ENCODE data around the gene ARHGAP18. TPM values are rescaled to one million over a fixed set of nuclear protein-coding genes. Genes with fewer than 3 reads are reported as not detected.

Gene ARHGAP18
- total RNA-seq, 1 donor from 2014 or later: 57.9 TPM

DNA sequence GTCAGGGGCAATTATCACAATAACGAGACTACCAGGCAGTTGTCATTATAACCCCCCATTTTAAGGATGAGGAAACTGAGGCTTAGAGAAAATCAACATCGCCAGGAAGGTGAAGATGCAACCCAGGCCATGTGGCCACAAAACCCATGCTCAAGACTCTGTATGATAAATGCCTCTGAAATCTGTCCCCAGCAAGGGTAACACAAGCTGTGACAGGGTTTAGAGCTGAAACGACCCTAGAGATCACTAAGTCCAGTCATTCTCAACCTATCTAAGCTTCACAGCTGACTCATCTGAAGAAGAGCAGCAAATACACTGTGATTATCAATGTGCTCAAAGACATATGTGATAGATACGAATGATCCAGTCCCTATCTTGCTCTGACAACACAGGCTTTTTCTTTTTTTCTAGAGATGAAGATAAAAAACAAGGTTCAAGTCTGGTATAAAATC lies 47.0 kb downstream of the ARHGAP18 start:
- Histone ChIP-seq H3K27ac (no peak overlapping the region), H3K27me3 (ENCODE audit: low read depth) (no peaks in the 10 kb centered on the region), H3K36me3 (no peaks in the 10 kb centered on the region), H3K4me1 (peaks cover 57% of the 10 kb centered on the region), H3K4me3 (no peak overlapping the region), H3K9me3 (no peaks in the 10 kb centered on the region)
- intact Hi-C loops (cut with DNase I): no loop called here
- no peak for ATAC-seq
- TF ChIP-seq, protein P1, sequence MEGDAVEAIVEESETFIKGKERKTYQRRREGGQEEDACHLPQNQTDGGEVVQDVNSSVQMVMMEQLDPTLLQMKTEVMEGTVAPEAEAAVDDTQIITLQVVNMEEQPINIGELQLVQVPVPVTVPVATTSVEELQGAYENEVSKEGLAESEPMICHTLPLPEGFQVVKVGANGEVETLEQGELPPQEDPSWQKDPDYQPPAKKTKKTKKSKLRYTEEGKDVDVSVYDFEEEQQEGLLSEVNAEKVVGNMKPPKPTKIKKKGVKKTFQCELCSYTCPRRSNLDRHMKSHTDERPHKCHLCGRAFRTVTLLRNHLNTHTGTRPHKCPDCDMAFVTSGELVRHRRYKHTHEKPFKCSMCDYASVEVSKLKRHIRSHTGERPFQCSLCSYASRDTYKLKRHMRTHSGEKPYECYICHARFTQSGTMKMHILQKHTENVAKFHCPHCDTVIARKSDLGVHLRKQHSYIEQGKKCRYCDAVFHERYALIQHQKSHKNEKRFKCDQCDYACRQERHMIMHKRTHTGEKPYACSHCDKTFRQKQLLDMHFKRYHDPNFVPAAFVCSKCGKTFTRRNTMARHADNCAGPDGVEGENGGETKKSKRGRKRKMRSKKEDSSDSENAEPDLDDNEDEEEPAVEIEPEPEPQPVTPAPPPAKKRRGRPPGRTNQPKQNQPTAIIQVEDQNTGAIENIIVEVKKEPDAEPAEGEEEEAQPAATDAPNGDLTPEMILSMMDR (IDR thresholded peaks at IDR 0.05): no peak
- DNase-seq: no peak

DNA sequence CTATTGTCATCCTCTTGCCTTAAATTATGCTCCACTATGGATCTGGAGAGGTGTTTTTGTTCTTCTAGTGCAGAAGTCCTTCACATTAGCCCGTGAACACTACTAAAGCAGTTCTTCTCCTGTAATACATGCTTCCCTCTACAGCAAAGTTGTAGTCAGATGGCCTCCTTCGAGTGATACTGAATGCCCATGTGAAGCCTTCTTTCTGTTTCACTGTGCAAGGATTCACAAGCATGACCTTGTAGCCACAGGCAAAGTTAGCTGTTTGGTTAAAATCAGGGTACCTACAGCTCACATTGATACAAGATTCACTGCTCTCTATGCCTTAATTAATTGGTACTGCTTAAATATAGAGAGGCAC lies 47.6 kb downstream of the ARHGAP18 start:
- no peak for ATAC-seq
- intact Hi-C loops (cut with DNase I): no loop called here

DNA sequence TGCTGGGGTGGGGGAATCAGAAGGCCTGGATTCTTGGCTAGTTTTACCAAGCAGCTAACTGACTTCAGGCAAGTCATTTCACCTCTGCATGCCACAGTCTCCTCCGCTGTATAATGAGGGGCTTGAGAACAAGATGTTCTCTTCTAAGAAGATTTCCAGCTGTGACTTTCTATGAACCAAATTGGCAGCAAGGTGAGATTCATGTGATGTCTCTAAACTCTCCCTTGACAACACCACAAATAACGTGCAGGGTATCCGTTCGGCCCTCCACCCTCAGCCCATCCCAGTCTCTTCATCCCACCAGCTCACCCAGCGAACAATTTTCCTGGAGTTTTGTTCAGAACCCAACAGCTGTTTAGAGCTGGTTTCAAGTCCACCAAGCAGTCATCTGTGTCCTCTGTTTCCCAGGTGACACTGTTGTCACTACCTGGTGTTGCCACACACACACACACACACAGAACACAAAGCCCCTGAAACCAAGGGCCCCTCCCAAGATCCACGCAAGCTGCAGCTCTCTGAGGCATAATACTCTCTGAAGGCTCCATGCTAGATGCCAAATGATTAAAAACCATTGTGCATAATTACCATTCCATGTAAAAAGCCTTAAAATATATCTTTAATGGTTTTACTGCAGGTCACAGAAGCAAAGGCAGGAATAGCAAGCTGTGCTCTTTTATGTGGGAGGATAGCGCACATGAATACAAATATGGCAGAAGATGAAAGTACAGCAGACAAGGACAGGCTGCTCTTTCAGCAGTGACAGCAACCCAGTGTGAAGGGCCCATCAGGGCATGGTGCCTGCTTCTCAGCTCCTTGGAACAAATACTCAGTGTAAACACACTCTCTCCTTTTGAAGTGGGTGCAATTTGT lies 48.2 kb downstream of the ARHGAP18 start:
- Histone ChIP-seq H3K4me3 (no peak overlapping the region), H3K9me3 (no peaks in the 10 kb centered on the region), H3K27ac (peak overlapping the region; percentile 18), H3K4me1 (peaks cover 56% of the 10 kb centered on the region), H3K27me3 (ENCODE audit: low read depth) (no peaks in the 10 kb centered on the region), H3K36me3 (no peaks in the 10 kb centered on the region)
- no peak for ATAC-seq
- TF ChIP-seq, protein P1 (IDR thresholded peaks at IDR 0.05): no peak
- intact Hi-C loops (cut with DNase I): no loop called here
- no peak for DNase-seq

More for the DNA sequence above, 47.6 kb downstream of the ARHGAP18 start:
- no peak overlapping the region for H3K4me3 ChIP-seq
- no peaks in the 10 kb centered on the region for H3K27me3 ChIP-seq (ENCODE audit: low read depth)
- peaks cover 54% of the 10 kb centered on the region for H3K4me1 ChIP-seq
- TF ChIP-seq, protein P1 (IDR thresholded peaks at IDR 0.05): no peak
- H3K9me3 ChIP-seq: no peaks in the 10 kb centered on the region
- no peaks in the 10 kb centered on the region for H3K36me3 ChIP-seq
- DNase-seq: no peak
- H3K27ac ChIP-seq: no peak overlapping the region

DNA sequence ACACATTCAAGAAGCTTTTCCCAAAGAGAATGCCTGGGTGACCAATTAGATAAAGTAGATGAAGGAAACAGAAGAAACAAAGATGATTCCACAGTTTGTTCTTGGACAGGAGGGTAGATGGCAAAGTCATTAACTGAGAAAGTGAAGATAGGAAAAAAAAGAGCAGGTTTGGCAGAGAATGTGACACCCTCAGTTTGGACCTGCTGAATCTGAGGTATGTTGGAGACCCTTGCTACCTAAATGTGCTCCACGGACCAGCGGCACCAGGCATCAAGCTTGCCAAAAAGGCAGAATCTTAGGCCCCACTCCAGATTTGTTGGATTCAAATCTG lies 49.7 kb downstream of the ARHGAP18 start:
- Histone ChIP-seq H3K27me3 (ENCODE audit: low read depth) (no peaks in the 10 kb centered on the region), H3K4me1 (peaks cover 48% of the 10 kb centered on the region), H3K27ac (peak overlapping the region; percentile 15), H3K9me3 (no peaks in the 10 kb centered on the region), H3K4me3 (peak overlapping the region; percentile 23), H3K36me3 (no peaks in the 10 kb centered on the region)
- intact Hi-C loops (cut with DNase I): no loop called here
- ATAC-seq: no peak
- TF ChIP-seq, protein P1 (IDR thresholded peaks at IDR 0.05): no peak
- DNase-seq: no peak

DNA sequence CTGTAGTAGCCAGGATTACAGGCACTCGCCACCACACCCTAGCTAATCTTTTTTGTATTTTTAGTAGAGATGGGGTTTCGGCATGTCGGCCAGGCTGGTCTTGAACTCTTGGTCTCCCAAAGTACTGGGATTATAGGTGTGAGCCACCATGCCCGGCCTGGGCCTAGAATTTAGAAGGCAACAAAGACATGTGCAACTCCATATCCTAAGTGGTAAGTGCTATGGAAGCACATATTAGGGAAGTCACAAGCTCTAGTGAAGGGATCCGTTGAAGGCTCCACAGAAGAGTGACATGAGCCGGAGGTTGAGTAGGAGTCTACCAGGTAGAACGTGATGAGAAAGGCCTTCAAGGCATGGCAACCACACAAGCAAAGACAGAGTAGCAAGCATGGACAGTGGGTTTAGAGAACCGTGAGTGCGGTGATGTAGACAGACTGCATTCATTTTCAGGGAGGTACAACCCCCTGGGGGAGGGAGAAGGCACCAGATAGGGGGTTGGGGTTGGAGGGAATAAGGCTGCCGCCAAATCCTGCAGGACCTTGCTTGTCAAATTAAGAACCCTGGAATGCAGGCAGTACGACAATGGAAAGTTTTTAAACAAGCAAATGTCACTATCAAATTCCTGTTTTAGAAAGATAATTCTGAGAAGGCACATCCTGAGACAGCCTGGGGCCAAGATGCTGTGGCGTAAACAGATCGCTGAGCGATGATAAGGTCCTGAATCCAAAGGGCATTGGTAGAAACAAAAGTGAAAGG lies 50.2 kb downstream of the ARHGAP18 start:
- Histone ChIP-seq H3K4me1 (peaks cover 46% of the 10 kb centered on the region), H3K27ac (peak overlapping the region; percentile 15), H3K27me3 (ENCODE audit: low read depth) (no peaks in the 10 kb centered on the region), H3K9me3 (no peaks in the 10 kb centered on the region), H3K36me3 (no peaks in the 10 kb centered on the region), H3K4me3 (no peak overlapping the region)
- no peak for DNase-seq
- intact Hi-C loops (cut with DNase I): no loop called here
- TF ChIP-seq, protein P1 (IDR thresholded peaks at IDR 0.05): no peak
- ATAC-seq: peak in 1 of 2 donors; percentile 20
